Activated CD4-positive, alpha-beta T cell treated with anti-CD3 and anti-CD28 coated beads, Interleukin-2, amount 10 ng/mL, durations not matched to agents 7 days and 5 days (primary cell): ENCODE measurements around the gene TPST2. TPM values are rescaled to one million over a fixed set of nuclear protein-coding genes. Genes with fewer than 3 reads are reported as not detected.
A peak's percentile ranks its signal among the peaks of the same experiment; 100 is the strongest.

Experiments used
- CTCF ChIA-PET: fragments of 350-600 bp; sonication (Branson Sonifier 250); formaldehyde crosslinking; loops from one replicate; lab custom pipeline; 2021; ENCODE audit warnings: antibody characterized with exemption; lab: Charles Lee
- POLR2A ChIA-PET: fragments of 350-600 bp; sonication (Branson Sonifier 250); formaldehyde crosslinking; loops from one replicate; lab custom pipeline; 2021; ENCODE audit warnings: antibody characterized with exemption; lab: Charles Lee
- DNase-seq: peaks from one replicate; pipeline ENCODE4 v3.0.0-alpha.2; 2020
- H3K27ac Mint-ChIP-seq: one replicate; pipeline ENCODE4 v1.8.0; 2021; ENCODE audit warnings: mild to moderate bottlenecking, moderate library complexity, mixed read lengths
- H3K27me3 Mint-ChIP-seq: one replicate; pipeline ENCODE4 v1.8.0; 2021; ENCODE audit warnings: mixed read lengths
- H3K36me3 Mint-ChIP-seq: one replicate; pipeline ENCODE4 v1.8.0; 2021; ENCODE audit warnings: low read depth, mixed read lengths
- H3K4me1 Mint-ChIP-seq: one replicate; pipeline ENCODE4 v1.8.0; 2021; ENCODE audit warnings: mixed read lengths
- H3K4me3 Mint-ChIP-seq: one replicate; pipeline ENCODE4 v1.8.0; 2021; ENCODE audit warnings: mild to moderate bottlenecking, moderate library complexity, mixed read lengths
- H3K9me3 Mint-ChIP-seq: one replicate; pipeline ENCODE4 v1.8.0; 2021; ENCODE audit warnings: mixed read lengths
- total RNA-seq, 2 experiments: library from RNA; stranded (reverse); gene quantifications; one replicate each; pipeline ENCODE4 v1.2.3, GENCODE V29; 2021

The TPST2 gene
- total RNA-seq, 2 experiments from 2014 or later, result 25.9 to 26.3 TPM

- DNase-seq, result no peak
- CTCF ChIA-PET, result no interaction called here
- Mint-ChIP-seq H3K27ac (peak overlapping the region; percentile 10), H3K4me3 (no peak overlapping the region), H3K27me3 (no peaks in the 10 kb centered on the region), H3K4me1 (peaks cover 42% of the 10 kb centered on the region), H3K9me3 (no peaks in the 10 kb centered on the region), H3K36me3 (peaks cover 25% of the 10 kb centered on the region)
- POLR2A ChIA-PET, result no interaction called here
Observed at GRCh38 chr22:26486394-26486793, 103.5 kb downstream of the TPST2 start.

- peaks cover 47% of the 10 kb centered on the region for H3K4me1 Mint-ChIP-seq
Observed at GRCh38 chr22:26485806-26486390, 104.0 kb downstream of the TPST2 start.

GRCh38 chr22:26485013-26485412 is 104.9 kb downstream of the TPST2 start:
- Mint-ChIP-seq H3K4me1 (peaks cover 55% of the 10 kb centered on the region), H3K4me3 (peak overlapping the region; percentile 92), H3K36me3 (peaks cover 22% of the 10 kb centered on the region), H3K27me3 (no peaks in the 10 kb centered on the region), H3K9me3 (no peaks in the 10 kb centered on the region), H3K27ac (peak overlapping the region; percentile 61)
- ChIA-PET CTCF (interaction anchor here (1.4 to 4.5 kb wide), 4 partner anchors 10 to 38 kb away, joined by 3 to 23 read pairs (median 4); no protein-coding TSS in a partner anchor), POLR2A (no interaction called here)
- DNase-seq, result no peak

More at GRCh38 chr22:26485806-26486390, 104.0 kb downstream of the TPST2 start:
- POLR2A ChIA-PET, result no interaction called here
- peak overlapping the region; percentile 53 for H3K4me3 Mint-ChIP-seq
- DNase-seq, result no peak
- CTCF ChIA-PET, result no interaction called here
- peak overlapping the region; percentile 10 for H3K27ac Mint-ChIP-seq
- H3K9me3 Mint-ChIP-seq, result no peaks in the 10 kb centered on the region
- peaks cover 25% of the 10 kb centered on the region for H3K36me3 Mint-ChIP-seq
- H3K27me3 Mint-ChIP-seq, result no peaks in the 10 kb centered on the region

GRCh38 chr22:26484360-26484706 is 105.6 kb downstream of the TPST2 start:
- H3K27ac Mint-ChIP-seq, result peak overlapping the region; percentile 97
- H3K4me3 Mint-ChIP-seq, result peak overlapping the region; percentile 92
- no peak for DNase-seq
- H3K27me3 Mint-ChIP-seq, result no peaks in the 10 kb centered on the region
- ChIA-PET CTCF (interaction anchor here (1.4 to 4.5 kb wide), 4 partner anchors 10 to 38 kb away, joined by 3 to 23 read pairs (median 4); no protein-coding TSS in a partner anchor), POLR2A (interaction anchor here (0.7 kb wide), 1 partner anchor 15 kb away, joined by 7 read pairs; no protein-coding TSS in a partner anchor)
- peaks cover 61% of the 10 kb centered on the region for H3K4me1 Mint-ChIP-seq
- H3K9me3 Mint-ChIP-seq, result no peaks in the 10 kb centered on the region
- H3K36me3 Mint-ChIP-seq, result peaks cover 26% of the 10 kb centered on the region

- ChIA-PET POLR2A (interaction anchor here (0.7 kb wide), 1 partner anchor 15 kb away, joined by 7 read pairs; no protein-coding TSS in a partner anchor), CTCF (interaction anchor here (0.5 to 4.5 kb wide), 8 partner anchors 11 to 195 kb away, joined by 3 to 23 read pairs (median 4); no protein-coding TSS in a partner anchor)
- DNase-seq, result peak; percentile 91
- H3K36me3 Mint-ChIP-seq, result peaks cover 26% of the 10 kb centered on the region
- peak within 1 kb of the TSS; percentile 92 for H3K4me3 Mint-ChIP-seq
- no peaks in the 10 kb centered on the region for H3K9me3 Mint-ChIP-seq
- peaks cover 68% of the 10 kb centered on the region for H3K4me1 Mint-ChIP-seq
- H3K27me3 Mint-ChIP-seq, result no peaks in the 10 kb centered on the region
- H3K27ac Mint-ChIP-seq, result peak within 1 kb of the TSS; percentile 97
Observed at GRCh38 chr22:26483439-26484359, 106.2 kb downstream of the TPST2 start, which contains the start of the genes HPS4 and SRRD. Gene HPS4 (minus strand): TSS chr22:26483783. CDS start chr22:26481762, 2,021 bp downstream. Gene SRRD (plus strand): TSS chr22:26483877. CDS start chr22:26483891, 14 bp downstream.

- no peaks in the 10 kb centered on the region for H3K9me3 Mint-ChIP-seq
- H3K4me3 Mint-ChIP-seq, result peak overlapping the region; percentile 92
- peaks cover 22% of the 10 kb centered on the region for H3K36me3 Mint-ChIP-seq
- H3K27ac Mint-ChIP-seq, result peak overlapping the region; percentile 97
- ChIA-PET CTCF (interaction anchor here (1.0 to 4.5 kb wide), 7 partner anchors 10 to 196 kb away, joined by 3 to 23 read pairs (median 4); no protein-coding TSS in a partner anchor), POLR2A (no interaction called here)
- DNase-seq, result no peak
- H3K27me3 Mint-ChIP-seq, result no peaks in the 10 kb centered on the region
- peaks cover 69% of the 10 kb centered on the region for H3K4me1 Mint-ChIP-seq
Observed at GRCh38 chr22:26483043-26483438, 106.9 kb downstream of the TPST2 start.

- H3K27me3 Mint-ChIP-seq, result no peaks in the 10 kb centered on the region
- peaks cover 24% of the 10 kb centered on the region for H3K36me3 Mint-ChIP-seq
- H3K27ac Mint-ChIP-seq, result peak overlapping the region; percentile 97
- ChIA-PET POLR2A (no interaction called here), CTCF (interaction anchor here (0.8 to 4.5 kb wide), 6 partner anchors 9 to 192 kb away, joined by 3 to 23 read pairs (median 4); no protein-coding TSS in a partner anchor)
- DNase-seq, result no peak
- no peaks in the 10 kb centered on the region for H3K9me3 Mint-ChIP-seq
- H3K4me3 Mint-ChIP-seq, result peak overlapping the region; percentile 92
- peaks cover 77% of the 10 kb centered on the region for H3K4me1 Mint-ChIP-seq
Observed at GRCh38 chr22:26482161-26482560, 107.8 kb downstream of the TPST2 start.

- no peak for DNase-seq
- Mint-ChIP-seq H3K4me3 (peak overlapping the region; percentile 92), H3K4me1 (peaks cover 82% of the 10 kb centered on the region), H3K36me3 (peaks cover 24% of the 10 kb centered on the region), H3K9me3 (no peaks in the 10 kb centered on the region), H3K27ac (peak overlapping the region; percentile 97), H3K27me3 (no peaks in the 10 kb centered on the region)
- ChIA-PET CTCF (interaction anchor here (0.7 to 4.5 kb wide), 8 partner anchors 8 to 192 kb away, joined by 3 to 23 read pairs (median 3); no protein-coding TSS in a partner anchor), POLR2A (no interaction called here)
Observed at GRCh38 chr22:26481694-26482093, 108.2 kb downstream of the TPST2 start.

- H3K27ac Mint-ChIP-seq, result peak overlapping the region; percentile 97
- peak overlapping the region; percentile 6 for H3K4me3 Mint-ChIP-seq
- ChIA-PET POLR2A (no interaction called here), CTCF (interaction anchor here (0.7 to 4.5 kb wide), 7 partner anchors 8 to 193 kb away, joined by 3 to 23 read pairs (median 3); no protein-coding TSS in a partner anchor)
- peaks cover 82% of the 10 kb centered on the region for H3K4me1 Mint-ChIP-seq
- H3K36me3 Mint-ChIP-seq, result peaks cover 24% of the 10 kb centered on the region
- no peaks in the 10 kb centered on the region for H3K9me3 Mint-ChIP-seq
- H3K27me3 Mint-ChIP-seq, result no peaks in the 10 kb centered on the region
- DNase-seq, result no peak
Observed at GRCh38 chr22:26481112-26481693, 108.7 kb downstream of the TPST2 start.

GRCh38 chr22:26480611-26480932 is 109.4 kb downstream of the TPST2 start:
- DNase-seq, result no peak
- Mint-ChIP-seq H3K27me3 (no peaks in the 10 kb centered on the region), H3K27ac (peak overlapping the region; percentile 88), H3K9me3 (no peaks in the 10 kb centered on the region), H3K36me3 (peaks cover 24% of the 10 kb centered on the region), H3K4me1 (peaks cover 76% of the 10 kb centered on the region), H3K4me3 (peak overlapping the region; percentile 24)
- ChIA-PET CTCF (interaction anchor here (1.2 kb wide), 2 partner anchors 10 to 192 kb away, joined by 3 to 4 read pairs; no protein-coding TSS in a partner anchor), POLR2A (no interaction called here)

GRCh38 chr22:26479792-26480610 is 109.9 kb downstream of the TPST2 start:
- Mint-ChIP-seq H3K27me3 (no peaks in the 10 kb centered on the region), H3K4me3 (peak overlapping the region; percentile 63), H3K27ac (peak overlapping the region; percentile 88), H3K9me3 (no peaks in the 10 kb centered on the region), H3K4me1 (peaks cover 71% of the 10 kb centered on the region), H3K36me3 (peaks cover 24% of the 10 kb centered on the region)
- no peak for DNase-seq
- POLR2A ChIA-PET, result interaction anchor here (0.7 kb wide), 1 partner anchor 49 kb away, joined by 3 read pairs; no protein-coding TSS in a partner anchor
- CTCF ChIA-PET, result interaction anchor here (0.6 to 1.6 kb wide), 4 partner anchors 9 to 45 kb away, joined by 3 to 5 read pairs (median 4); no protein-coding TSS in a partner anchor
